ENCODE data around the gene MRPL40. TPM values are rescaled to one million over a fixed set of nuclear protein-coding genes. Genes with fewer than 3 reads are reported as not detected.

The MRPL40 gene
- total RNA-seq, 2 experiments from 2014 or later, result 10.7 to 11.3 TPM

- Mint-ChIP-seq H3K9me3 (no peaks in the 10 kb centered on the region), H3K4me3 (no peak overlapping the region), H3K27me3 (no peaks in the 10 kb centered on the region), H3K36me3 (ENCODE audit: low read depth) (peaks cover 90% of the 10 kb centered on the region), H3K4me1 (ENCODE audit: low read depth) (no peaks in the 10 kb centered on the region), H3K27ac (no peak overlapping the region)
- DNase-seq (no peak), ATAC-seq (ENCODE audit: poor library complexity) (no peak)
- no peak overlapping the region for H3K27ac ChIP-seq (ENCODE audit: low read depth in 1 of 2, low read length in 2 of 2)
- no peak overlapping the region for H3K4me3 ChIP-seq (ENCODE audit: low read length)
- peaks cover 88% of the 10 kb centered on the region for H3K36me3 ChIP-seq (ENCODE audit: insufficient read depth, low read length)
- intact Hi-C loops (cut with DNase I, micrococcal nuclease), result no loop called here
- H3K9me3 ChIP-seq (ENCODE audit: control insufficient read depth in 1 of 2, insufficient read depth in 1 of 2, low read length in 2 of 2), result no peaks in the 10 kb centered on the region
- POLR2A ChIA-PET, result no interaction called here
- H3K27me3 ChIP-seq (ENCODE audit: control insufficient read depth in 1 of 2, insufficient read depth in 2 of 2, low read length in 2 of 2), result no peaks in the 10 kb centered on the region
- no peak for TF ChIP-seq CTCF (IDR thresholded peaks at IDR 0.05)
- CTCF ChIA-PET, result no interaction called here
- H3K4me1 ChIP-seq (ENCODE audit: insufficient read depth, low read length), result peaks cover 4% of the 10 kb centered on the region
These were observed 33.9 kb downstream of the MRPL40 start for GRCh38 chr22:19466126-19466716.

GRCh38 chr22:19466848-19467752, 34.8 kb downstream of the MRPL40 start:
- H3K27ac ChIP-seq (ENCODE audit: low read depth in 1 of 2, low read length in 2 of 2), result no peak overlapping the region
- H3K27ac Mint-ChIP-seq, result no peak overlapping the region
- CTCF ChIA-PET, result no interaction called here
- H3K9me3 ChIP-seq (ENCODE audit: control insufficient read depth in 1 of 2, insufficient read depth in 1 of 2, low read length in 2 of 2), result no peaks in the 10 kb centered on the region
- peaks cover 96% of the 10 kb centered on the region for H3K36me3 ChIP-seq (ENCODE audit: insufficient read depth, low read length)
- intact Hi-C loops (cut with DNase I, micrococcal nuclease), result no loop called here
- H3K9me3 Mint-ChIP-seq, result no peaks in the 10 kb centered on the region
- POLR2A ChIA-PET, result interaction anchor here (0.9 to 2.1 kb wide), 2 partner anchors 12 to 35 kb away, joined by 4 to 7 read pairs; partner anchors contain the start of genes CDC45, MRPL40 and UFD1
- DNase-seq, result no peak
- no peak overlapping the region for H3K4me3 Mint-ChIP-seq
- no peak overlapping the region for H3K4me3 ChIP-seq (ENCODE audit: low read length)
- peaks cover 4% of the 10 kb centered on the region for H3K4me1 ChIP-seq (ENCODE audit: insufficient read depth, low read length)
- no peaks in the 10 kb centered on the region for H3K4me1 Mint-ChIP-seq (ENCODE audit: low read depth)
- no peaks in the 10 kb centered on the region for H3K27me3 ChIP-seq (ENCODE audit: control insufficient read depth in 1 of 2, insufficient read depth in 2 of 2, low read length in 2 of 2)
- H3K27me3 Mint-ChIP-seq, result no peaks in the 10 kb centered on the region
- H3K36me3 Mint-ChIP-seq (ENCODE audit: low read depth), result peaks cover 94% of the 10 kb centered on the region
- no peak for TF ChIP-seq CTCF (IDR thresholded peaks at IDR 0.05)
- no peak for ATAC-seq (ENCODE audit: poor library complexity)

- Mint-ChIP-seq H3K36me3 (ENCODE audit: low read depth) (peaks cover 97% of the 10 kb centered on the region), H3K27ac (no peak overlapping the region), H3K4me1 (ENCODE audit: low read depth) (no peaks in the 10 kb centered on the region), H3K4me3 (no peak overlapping the region), H3K9me3 (no peaks in the 10 kb centered on the region), H3K27me3 (no peaks in the 10 kb centered on the region)
- DNase-seq (no peak), ATAC-seq (ENCODE audit: poor library complexity) (no peak)
- H3K4me1 ChIP-seq (ENCODE audit: insufficient read depth, low read length), result peaks cover 4% of the 10 kb centered on the region
- no peak overlapping the region for H3K4me3 ChIP-seq (ENCODE audit: low read length)
- TF ChIP-seq CTCF (IDR thresholded peaks at IDR 0.05), result no peak
- peaks cover 97% of the 10 kb centered on the region for H3K36me3 ChIP-seq (ENCODE audit: insufficient read depth, low read length)
- CTCF ChIA-PET, result no interaction called here
- no peak overlapping the region for H3K27ac ChIP-seq (ENCODE audit: low read depth in 1 of 2, low read length in 2 of 2)
- POLR2A ChIA-PET, result interaction anchor here (0.9 to 2.1 kb wide), 2 partner anchors 11 to 36 kb away, joined by 4 to 7 read pairs; partner anchors contain the start of genes CDC45, MRPL40 and UFD1
- H3K9me3 ChIP-seq (ENCODE audit: control insufficient read depth in 1 of 2, insufficient read depth in 1 of 2, low read length in 2 of 2), result no peaks in the 10 kb centered on the region
- intact Hi-C loops (cut with DNase I, micrococcal nuclease), result no loop called here
- H3K27me3 ChIP-seq (ENCODE audit: control insufficient read depth in 1 of 2, insufficient read depth in 2 of 2, low read length in 2 of 2), result no peaks in the 10 kb centered on the region
These were observed 35.6 kb downstream of the MRPL40 start for GRCh38 chr22:19467912-19468311.
